Fibroblast of villous mesenchyme (primary cell): Measurements from ENCODE around the gene CDK5RAP3. TPM values are rescaled to one million over a fixed set of nuclear protein-coding genes. Genes with fewer than 3 reads are reported as not detected.

ENCODE experiments used
- DNase-seq: peaks from one replicate; pipeline ENCODE4 v3.0.0-alpha.2; 2010; ENCODE audit warnings: low read depth
- H3K4me3 ChIP-seq: 2 replicates; pipeline ENCODE4 v1.5.1; 2011; ENCODE audit warnings: low read depth, mild to moderate bottlenecking, low read length
- CTCF ChIP-seq: IDR thresholded peaks from 2 replicates; pipeline ENCODE4 v1.5.1; 2012; ENCODE audit warnings: low read depth, mild to moderate bottlenecking, low read length; ENCODE audit not compliant: insufficient read depth
- total RNA-seq: library from RNA; depleted of rRNA; stranded (reverse); fragments of >200 nt; gene quantifications from 2 replicates; pipeline ENCODE4 v1.2.3, GENCODE V29; 2012

Gene CDK5RAP3, protein sequence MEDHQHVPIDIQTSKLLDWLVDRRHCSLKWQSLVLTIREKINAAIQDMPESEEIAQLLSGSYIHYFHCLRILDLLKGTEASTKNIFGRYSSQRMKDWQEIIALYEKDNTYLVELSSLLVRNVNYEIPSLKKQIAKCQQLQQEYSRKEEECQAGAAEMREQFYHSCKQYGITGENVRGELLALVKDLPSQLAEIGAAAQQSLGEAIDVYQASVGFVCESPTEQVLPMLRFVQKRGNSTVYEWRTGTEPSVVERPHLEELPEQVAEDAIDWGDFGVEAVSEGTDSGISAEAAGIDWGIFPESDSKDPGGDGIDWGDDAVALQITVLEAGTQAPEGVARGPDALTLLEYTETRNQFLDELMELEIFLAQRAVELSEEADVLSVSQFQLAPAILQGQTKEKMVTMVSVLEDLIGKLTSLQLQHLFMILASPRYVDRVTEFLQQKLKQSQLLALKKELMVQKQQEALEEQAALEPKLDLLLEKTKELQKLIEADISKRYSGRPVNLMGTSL
- 32.4 and 41.6 TPM in 2 replicates for total RNA-seq

GRCh38 chr17:47970725-47971499 is at the start of gene CDK5RAP3:
Gene CDK5RAP3, plus strand, starts transcription at chr17:47971113. Its CDS starts 34 bp downstream, at chr17:47971147.
- peak; percentile 99 for DNase-seq
- TF ChIP-seq CTCF = peak; percentile 89
- H3K4me3 ChIP-seq = peak within 1 kb of the TSS; percentile 97

DNA sequence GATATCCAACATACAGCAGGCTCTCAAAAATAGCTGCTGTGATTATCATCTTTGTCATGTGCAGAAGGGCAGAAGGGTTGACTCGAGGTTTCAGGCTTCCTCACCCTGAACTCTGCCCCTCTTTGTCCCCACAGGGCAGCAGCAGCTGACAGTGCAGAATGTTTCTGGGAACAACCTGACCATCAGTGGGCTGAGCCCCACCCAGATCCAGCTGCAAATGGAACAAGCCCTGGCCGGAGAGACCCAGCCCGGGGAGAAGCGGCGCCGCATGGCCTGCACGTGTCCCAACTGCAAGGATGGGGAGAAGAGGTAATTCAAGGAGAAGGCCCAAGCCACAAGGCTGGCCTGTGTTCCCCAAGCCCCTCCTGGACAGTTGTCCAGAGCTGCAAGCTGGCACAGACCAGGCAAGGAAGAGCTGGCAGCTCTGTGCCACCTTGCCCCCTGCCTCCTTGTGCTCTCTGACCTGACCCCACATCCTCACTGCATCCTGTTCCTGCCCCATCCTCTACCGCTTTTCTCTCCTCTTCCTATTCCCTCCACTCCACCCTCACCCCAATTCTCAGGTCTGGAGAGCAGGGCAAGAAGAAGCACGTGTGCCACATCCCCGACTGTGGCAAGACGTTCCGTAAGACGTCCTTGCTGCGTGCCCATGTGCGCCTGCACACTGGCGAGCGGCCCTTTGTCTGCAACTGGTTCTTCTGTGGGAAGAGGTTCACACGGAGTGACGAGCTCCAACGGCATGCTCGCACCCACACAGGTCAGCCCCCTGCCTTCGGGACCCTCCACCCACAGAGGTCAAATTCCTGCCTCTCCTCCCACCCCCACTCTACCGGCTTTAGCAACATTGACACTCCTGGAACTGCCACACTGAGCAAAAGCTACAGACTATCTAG is 45.9 kb upstream of the CDK5RAP3 start:
- no peak for TF ChIP-seq CTCF
- H3K4me3 ChIP-seq = no peak overlapping the region
- no peak for DNase-seq

DNA sequence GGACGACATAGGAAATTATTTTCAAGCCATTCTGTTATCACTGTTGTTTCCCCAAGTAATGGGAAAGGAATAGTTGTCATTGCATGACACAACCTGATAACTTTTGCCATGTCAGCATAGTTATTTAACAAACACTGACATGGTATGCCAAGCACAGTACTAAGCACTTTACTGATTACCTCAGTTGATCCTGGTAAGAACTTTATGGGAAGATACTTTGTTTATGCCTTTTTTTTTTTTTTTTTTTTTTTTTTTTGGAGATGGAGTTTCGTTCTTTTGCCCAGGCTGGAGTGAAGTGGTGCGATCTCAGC is 45.3 kb upstream of the CDK5RAP3 start:
- no peak overlapping the region for H3K4me3 ChIP-seq
- TF ChIP-seq CTCF = no peak
- DNase-seq = no peak

DNA sequence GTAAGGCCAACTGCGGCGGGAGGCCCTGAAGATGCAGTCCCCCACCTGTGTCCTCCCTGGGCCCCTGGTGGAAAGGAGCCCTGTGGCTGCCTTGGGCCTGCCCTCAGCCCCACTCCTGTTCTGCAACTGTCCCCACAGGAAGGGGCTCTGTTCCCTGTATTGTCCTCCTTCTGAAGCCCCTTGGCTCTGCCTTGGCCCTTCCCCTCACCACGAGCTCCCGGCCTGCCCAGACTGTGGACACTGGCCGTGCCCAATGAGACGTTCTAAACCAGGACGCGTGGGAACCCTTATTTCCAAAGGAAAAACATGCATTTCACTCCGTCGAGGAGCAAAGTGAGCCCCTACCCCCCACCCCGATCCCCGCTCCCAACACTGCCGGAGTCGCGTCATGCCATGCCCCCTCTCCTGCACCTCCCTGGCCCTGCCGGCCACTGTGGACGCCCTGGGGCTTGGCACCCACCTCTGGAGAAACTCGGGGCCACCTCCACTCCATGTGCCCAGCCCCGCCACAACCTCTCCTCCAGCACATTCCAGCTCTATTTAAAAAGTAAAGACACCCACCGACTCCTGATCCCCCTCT is 43.0 kb upstream of the CDK5RAP3 start:
- no peak for TF ChIP-seq CTCF
- DNase-seq = no peak
- no peak overlapping the region for H3K4me3 ChIP-seq

DNA sequence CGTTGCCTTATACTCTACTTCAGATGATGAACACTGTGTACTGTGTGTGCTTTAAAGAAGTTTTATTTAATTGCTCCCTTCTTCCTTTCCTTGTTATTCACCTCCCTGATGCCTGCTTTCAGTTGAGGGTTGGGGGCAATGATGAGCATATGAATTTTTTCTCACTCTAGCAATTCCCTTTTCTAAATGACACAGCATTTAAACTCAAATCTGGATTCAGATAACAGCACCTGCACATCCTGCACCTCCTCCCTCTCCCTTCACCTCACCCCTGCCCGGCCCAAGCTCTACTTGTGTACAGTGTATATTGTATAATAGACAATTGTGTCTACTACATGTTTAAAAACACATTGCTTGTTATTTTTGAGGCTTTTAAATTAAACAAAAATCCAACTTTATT is 42.5 kb upstream of the CDK5RAP3 start:
- H3K4me3 ChIP-seq = no peak overlapping the region
- no peak for TF ChIP-seq CTCF
- no peak for DNase-seq

- H3K4me3 ChIP-seq = no peak overlapping the region
- TF ChIP-seq CTCF = no peak
Observed at GRCh38 chr17:47929218-47930000, 41.5 kb upstream of the CDK5RAP3 start.

More at GRCh38 chr17:47929218-47930000, 41.5 kb upstream of the CDK5RAP3 start:
- no peak for DNase-seq
